ENCODE measurements around the gene DLG5. TPM values are rescaled to one million over a fixed set of nuclear protein-coding genes. Genes with fewer than 3 reads are reported as not detected.

The DLG5 gene
- total RNA-seq, 1 donor from 2014 or later, result 5.4 TPM

- DNase-seq, result no peak
- Mint-ChIP-seq H3K4me1 (no peaks in the 10 kb centered on the region), H3K27me3 (no peaks in the 10 kb centered on the region), H3K4me3 (no peak overlapping the region), H3K36me3 (ENCODE audit: low read depth) (peaks cover 5% of the 10 kb centered on the region), H3K9me3 (no peaks in the 10 kb centered on the region), H3K27ac (no peak overlapping the region)
- intact Hi-C loops (cut with micrococcal nuclease), result no loop called here
Measured at GRCh38 chr10:77792155-77792554, 134.4 kb downstream of the DLG5 start.

- H3K9me3 Mint-ChIP-seq, result no peaks in the 10 kb centered on the region
Measured at GRCh38 chr10:77791506-77791905, 135.0 kb downstream of the DLG5 start.

GRCh38 chr10:77789861-77790260 lies 136.7 kb downstream of the DLG5 start:
- intact Hi-C loops (cut with micrococcal nuclease), result no loop called here
- Mint-ChIP-seq H3K27ac (no peak overlapping the region), H3K36me3 (ENCODE audit: low read depth) (peaks cover 2% of the 10 kb centered on the region), H3K27me3 (no peaks in the 10 kb centered on the region), H3K4me1 (no peaks in the 10 kb centered on the region), H3K9me3 (no peaks in the 10 kb centered on the region), H3K4me3 (no peak overlapping the region)
- no peak for DNase-seq

More at GRCh38 chr10:77791506-77791905, 135.0 kb downstream of the DLG5 start:
- no peak for DNase-seq
- peaks cover 5% of the 10 kb centered on the region for H3K36me3 Mint-ChIP-seq (ENCODE audit: low read depth)
- H3K27ac Mint-ChIP-seq, result no peak overlapping the region
- no peak overlapping the region for H3K4me3 Mint-ChIP-seq
- no peaks in the 10 kb centered on the region for H3K27me3 Mint-ChIP-seq
- intact Hi-C loops (cut with micrococcal nuclease), result no loop called here
- no peaks in the 10 kb centered on the region for H3K4me1 Mint-ChIP-seq

DNA sequence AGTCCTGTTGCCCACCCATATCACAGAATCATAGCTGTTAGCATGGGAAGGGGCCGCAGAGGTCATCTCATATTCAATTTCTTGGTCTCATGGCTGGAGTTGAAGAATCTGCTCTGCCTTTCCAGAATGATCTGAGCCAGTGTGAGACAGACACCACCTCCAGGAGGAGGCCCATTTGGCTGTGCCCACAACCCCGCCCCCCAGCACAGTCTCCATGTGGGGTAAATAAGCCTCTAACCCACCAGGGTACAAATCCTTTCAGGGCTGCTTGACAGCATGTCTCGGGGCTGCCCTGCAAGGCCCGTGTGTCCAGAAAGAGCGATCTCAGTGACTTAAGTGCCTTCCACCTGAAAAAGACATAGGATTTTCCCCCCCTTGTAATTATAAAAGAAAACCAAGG lies 137.5 kb downstream of the DLG5 start:
- H3K4me3 Mint-ChIP-seq, result no peak overlapping the region
- no peaks in the 10 kb centered on the region for H3K27me3 Mint-ChIP-seq
- intact Hi-C loops (cut with micrococcal nuclease), result no loop called here
- no peaks in the 10 kb centered on the region for H3K4me1 Mint-ChIP-seq
- H3K27ac Mint-ChIP-seq, result no peak overlapping the region
- H3K36me3 Mint-ChIP-seq (ENCODE audit: low read depth), result peaks cover 2% of the 10 kb centered on the region
- no peak for DNase-seq
- H3K9me3 Mint-ChIP-seq, result no peaks in the 10 kb centered on the region

GRCh38 chr10:77788496-77789010 lies 138.0 kb downstream of the DLG5 start:
- no peaks in the 10 kb centered on the region for H3K4me1 Mint-ChIP-seq
- H3K36me3 Mint-ChIP-seq (ENCODE audit: low read depth), result peaks cover 2% of the 10 kb centered on the region
- H3K9me3 Mint-ChIP-seq, result no peaks in the 10 kb centered on the region
- intact Hi-C loops (cut with micrococcal nuclease), result no loop called here
- no peak overlapping the region for H3K4me3 Mint-ChIP-seq
- H3K27me3 Mint-ChIP-seq, result no peaks in the 10 kb centered on the region
- no peak for DNase-seq
- no peak overlapping the region for H3K27ac Mint-ChIP-seq

- Mint-ChIP-seq H3K27ac (no peak overlapping the region), H3K4me1 (no peaks in the 10 kb centered on the region), H3K4me3 (no peak overlapping the region), H3K36me3 (ENCODE audit: low read depth) (no peaks in the 10 kb centered on the region), H3K27me3 (no peaks in the 10 kb centered on the region), H3K9me3 (no peaks in the 10 kb centered on the region)
- intact Hi-C loops (cut with micrococcal nuclease), result no loop called here
- no peak for DNase-seq
Measured at GRCh38 chr10:77787440-77787839, 139.1 kb downstream of the DLG5 start.

DNA sequence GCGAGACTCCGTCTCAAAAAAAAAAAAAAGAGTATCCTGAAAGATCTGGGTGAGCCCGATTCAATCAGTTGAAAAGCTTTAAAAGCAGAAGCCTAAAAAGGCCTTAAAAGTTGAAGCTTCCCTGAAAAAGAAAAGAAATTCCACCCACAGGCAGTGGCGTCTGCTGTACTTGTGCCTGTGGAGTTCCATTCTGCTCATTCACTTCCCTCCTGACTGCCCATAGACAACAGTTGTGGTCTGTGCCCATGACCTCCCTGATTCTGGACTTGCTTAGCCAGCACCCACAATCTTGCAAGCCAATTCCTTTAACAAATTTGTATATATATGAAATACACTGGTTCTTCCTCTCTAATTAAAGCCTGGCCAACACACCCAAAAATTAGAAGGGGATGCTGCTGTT lies 141.7 kb downstream of the DLG5 start:
- no peak for DNase-seq
- Mint-ChIP-seq H3K9me3 (no peaks in the 10 kb centered on the region), H3K4me3 (no peak overlapping the region), H3K36me3 (ENCODE audit: low read depth) (no peaks in the 10 kb centered on the region), H3K27me3 (no peaks in the 10 kb centered on the region), H3K4me1 (no peaks in the 10 kb centered on the region), H3K27ac (no peak overlapping the region)
- intact Hi-C loops (cut with micrococcal nuclease), result no loop called here

DNA sequence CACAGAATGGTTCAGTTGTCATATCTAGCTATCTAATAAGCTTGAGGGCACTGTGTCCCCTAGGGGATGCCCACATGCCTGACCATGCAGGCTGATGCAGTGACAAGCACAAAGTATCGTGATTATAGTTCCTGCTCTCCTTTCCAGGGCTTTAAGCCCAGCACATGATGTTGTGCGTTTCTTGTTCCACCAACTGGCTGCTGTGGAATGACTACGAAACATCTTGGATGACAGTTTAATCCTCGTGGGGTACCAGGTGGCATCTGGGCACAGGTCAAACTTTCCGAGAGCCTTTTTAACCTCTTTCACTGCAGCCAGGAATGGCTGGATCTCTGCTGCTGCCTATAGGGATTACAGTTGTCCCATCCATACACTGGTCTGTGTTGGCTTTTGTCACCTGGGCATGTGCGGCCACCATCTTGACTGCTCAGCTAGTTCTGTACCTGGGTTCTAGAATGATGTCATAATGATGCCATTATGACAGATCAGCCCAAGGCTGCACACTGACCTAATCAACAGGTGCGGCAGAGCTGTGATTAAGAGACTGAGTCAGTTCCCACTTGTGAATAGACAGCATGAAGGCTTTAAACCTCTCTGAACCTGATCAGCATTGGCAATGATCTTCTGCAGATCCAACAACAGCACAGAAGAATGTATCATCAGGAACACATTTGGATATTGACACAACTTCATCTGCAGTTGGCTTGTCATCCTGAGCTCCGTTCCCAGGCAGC lies 144.1 kb downstream of the DLG5 start:
- Mint-ChIP-seq H3K4me1 (no peaks in the 10 kb centered on the region), H3K36me3 (ENCODE audit: low read depth) (no peaks in the 10 kb centered on the region), H3K27me3 (no peaks in the 10 kb centered on the region), H3K27ac (no peak overlapping the region), H3K4me3 (no peak overlapping the region), H3K9me3 (no peaks in the 10 kb centered on the region)
- DNase-seq, result no peak
- intact Hi-C loops (cut with micrococcal nuclease), result no loop called here

DNA sequence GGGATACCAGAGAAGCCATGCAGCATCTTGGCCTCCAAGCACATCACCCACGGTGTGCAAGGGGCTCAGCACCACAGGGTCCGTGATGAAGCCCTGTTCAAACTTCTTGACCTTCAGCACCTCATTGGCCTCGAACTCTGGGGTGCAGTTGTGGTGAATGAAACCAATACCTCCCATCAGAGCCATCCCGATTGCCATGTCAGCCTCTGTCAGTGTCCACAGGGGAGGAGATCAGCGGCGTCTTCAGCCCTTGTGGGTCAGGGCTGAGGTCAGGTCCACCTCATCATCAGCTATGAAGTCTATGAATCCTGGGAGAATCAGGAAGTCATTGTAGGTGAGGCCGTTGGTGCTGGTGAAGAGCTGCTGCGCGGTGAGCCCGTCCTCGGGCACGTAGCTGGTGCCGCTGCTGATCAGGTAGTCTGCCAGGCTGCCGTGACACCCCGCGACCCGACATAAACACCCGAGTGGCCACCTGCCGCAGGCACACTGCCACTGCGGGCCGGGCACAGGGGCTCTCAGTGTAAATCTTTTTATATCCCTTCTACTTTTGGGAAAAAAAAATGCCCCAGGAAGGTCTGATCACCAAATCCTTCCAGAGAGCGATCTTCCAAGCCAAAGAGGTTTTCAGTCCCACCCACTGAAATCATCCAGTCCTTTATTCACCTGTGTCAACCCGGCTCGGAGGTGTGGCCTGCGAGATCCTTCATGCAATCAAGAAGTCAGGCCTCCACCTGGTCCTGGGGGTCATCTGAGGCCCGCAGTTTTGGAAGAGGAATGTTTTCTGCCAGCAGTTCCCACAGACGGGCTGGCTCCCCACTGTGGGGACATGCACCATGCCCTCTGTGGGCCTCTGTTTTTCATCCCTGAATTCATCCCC lies 144.9 kb downstream of the DLG5 start:
- H3K4me3 Mint-ChIP-seq, result no peak overlapping the region
- no peaks in the 10 kb centered on the region for H3K27me3 Mint-ChIP-seq
- H3K9me3 Mint-ChIP-seq, result no peaks in the 10 kb centered on the region
- H3K4me1 Mint-ChIP-seq, result no peaks in the 10 kb centered on the region
- intact Hi-C loops (cut with micrococcal nuclease), result no loop called here
- DNase-seq, result no peak
- no peak overlapping the region for H3K27ac Mint-ChIP-seq
- H3K36me3 Mint-ChIP-seq (ENCODE audit: low read depth), result no peaks in the 10 kb centered on the region

- Mint-ChIP-seq H3K27me3 (no peaks in the 10 kb centered on the region), H3K9me3 (no peaks in the 10 kb centered on the region), H3K36me3 (ENCODE audit: low read depth) (no peaks in the 10 kb centered on the region), H3K4me3 (no peak overlapping the region), H3K4me1 (no peaks in the 10 kb centered on the region), H3K27ac (no peak overlapping the region)
- DNase-seq, result no peak
- intact Hi-C loops (cut with micrococcal nuclease), result no loop called here
Measured at GRCh38 chr10:77780180-77780579, 146.4 kb downstream of the DLG5 start.

GRCh38 chr10:77776487-77776886 lies 150.1 kb downstream of the DLG5 start:
- H3K4me3 Mint-ChIP-seq, result no peak overlapping the region
- H3K27me3 Mint-ChIP-seq, result no peaks in the 10 kb centered on the region
- no peak overlapping the region for H3K27ac Mint-ChIP-seq
- H3K4me1 Mint-ChIP-seq, result no peaks in the 10 kb centered on the region
- no peaks in the 10 kb centered on the region for H3K9me3 Mint-ChIP-seq
- no peak for DNase-seq
- intact Hi-C loops (cut with micrococcal nuclease), result no loop called here
- no peaks in the 10 kb centered on the region for H3K36me3 Mint-ChIP-seq (ENCODE audit: low read depth)

- Mint-ChIP-seq H3K9me3 (no peaks in the 10 kb centered on the region), H3K4me1 (no peaks in the 10 kb centered on the region), H3K36me3 (ENCODE audit: low read depth) (no peaks in the 10 kb centered on the region), H3K27me3 (no peaks in the 10 kb centered on the region), H3K27ac (no peak overlapping the region), H3K4me3 (no peak overlapping the region)
- no peak for DNase-seq
- intact Hi-C loops (cut with micrococcal nuclease), result no loop called here
Measured at GRCh38 chr10:77774940-77775391, 151.6 kb downstream of the DLG5 start.

- Mint-ChIP-seq H3K27me3 (no peaks in the 10 kb centered on the region), H3K27ac (no peak overlapping the region), H3K36me3 (ENCODE audit: low read depth) (no peaks in the 10 kb centered on the region), H3K9me3 (no peaks in the 10 kb centered on the region), H3K4me3 (no peak overlapping the region), H3K4me1 (no peaks in the 10 kb centered on the region)
- DNase-seq, result no peak
- intact Hi-C loops (cut with micrococcal nuclease), result no loop called here
Measured at GRCh38 chr10:77773631-77774426, 152.7 kb downstream of the DLG5 start.

All from activated CD4-positive, alpha-beta T cell treated with anti-CD3 and anti-CD28 coated beads, Interleukin-2, amount 10 ng/mL, durations not matched to agents 24 days and 14 days (primary cell).